ENCODE measurements around the gene PAQR6. TPM values are rescaled to one million over a fixed set of nuclear protein-coding genes. Genes with fewer than 3 reads are reported as not detected.
A peak's percentile ranks its signal among the peaks of the same experiment; 100 is the strongest.

Gene PAQR6
- total RNA-seq, 1 experiment from 2014 or later: 15.8 TPM

DNA sequence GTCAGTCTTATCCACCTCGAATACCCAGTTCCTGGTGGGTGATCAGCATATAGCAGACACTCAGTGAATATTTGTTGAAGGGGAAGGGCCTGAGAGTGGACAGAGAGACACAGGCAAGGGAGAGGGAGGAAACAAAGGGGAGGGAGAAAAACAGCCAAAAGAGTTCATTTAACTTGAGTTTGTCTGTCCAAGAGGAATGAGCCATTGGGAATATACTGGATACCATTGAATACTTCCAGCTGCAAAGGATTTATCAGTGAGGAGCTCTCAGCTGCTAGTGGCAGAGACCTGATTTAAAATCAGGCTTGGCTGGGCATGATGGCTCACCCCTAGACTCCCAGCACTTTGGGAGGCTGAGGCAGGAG lies 17.4 kb downstream of the PAQR6 start:
- no peak overlapping the region for H3K18ac ChIP-seq (ENCODE audit: insufficient read length, low read depth, low read length)
- H3K79me1 ChIP-seq (ENCODE audit: insufficient read depth, low read depth, low read length, poor library complexity, severe bottlenecking): no peaks in the 10 kb centered on the region
- H3K23ac ChIP-seq (ENCODE audit: insufficient read length, low read depth, low read length): no peak overlapping the region
- no CpG with 5 or more reads among the region's 1 CpG for WGBS (ENCODE audit: extremely low coverage, insufficient read length, low lambda C conversion rate)
- no peak overlapping the region for H2BK12ac ChIP-seq (ENCODE audit: insufficient read length, low read depth, low read length)
- H4K5ac ChIP-seq (ENCODE audit: insufficient read length, low read depth, low read length): no peak overlapping the region
- TF ChIP-seq, protein P1, sequence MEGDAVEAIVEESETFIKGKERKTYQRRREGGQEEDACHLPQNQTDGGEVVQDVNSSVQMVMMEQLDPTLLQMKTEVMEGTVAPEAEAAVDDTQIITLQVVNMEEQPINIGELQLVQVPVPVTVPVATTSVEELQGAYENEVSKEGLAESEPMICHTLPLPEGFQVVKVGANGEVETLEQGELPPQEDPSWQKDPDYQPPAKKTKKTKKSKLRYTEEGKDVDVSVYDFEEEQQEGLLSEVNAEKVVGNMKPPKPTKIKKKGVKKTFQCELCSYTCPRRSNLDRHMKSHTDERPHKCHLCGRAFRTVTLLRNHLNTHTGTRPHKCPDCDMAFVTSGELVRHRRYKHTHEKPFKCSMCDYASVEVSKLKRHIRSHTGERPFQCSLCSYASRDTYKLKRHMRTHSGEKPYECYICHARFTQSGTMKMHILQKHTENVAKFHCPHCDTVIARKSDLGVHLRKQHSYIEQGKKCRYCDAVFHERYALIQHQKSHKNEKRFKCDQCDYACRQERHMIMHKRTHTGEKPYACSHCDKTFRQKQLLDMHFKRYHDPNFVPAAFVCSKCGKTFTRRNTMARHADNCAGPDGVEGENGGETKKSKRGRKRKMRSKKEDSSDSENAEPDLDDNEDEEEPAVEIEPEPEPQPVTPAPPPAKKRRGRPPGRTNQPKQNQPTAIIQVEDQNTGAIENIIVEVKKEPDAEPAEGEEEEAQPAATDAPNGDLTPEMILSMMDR (conservative IDR thresholded peaks at IDR 0.05): no peak
- H2BK15ac ChIP-seq (ENCODE audit: low read depth, low read length): no peak overlapping the region
- H3K27me3 Mint-ChIP-seq (ENCODE audit: low read depth): no peaks in the 10 kb centered on the region
- no peak overlapping the region for H2BK120ac ChIP-seq (ENCODE audit: low read depth, low read length, poor library complexity, severe bottlenecking)
- no peak overlapping the region for H3K56ac ChIP-seq (ENCODE audit: insufficient read length, low read depth, low read length)
- no peaks in the 10 kb centered on the region for H3K9me3 Mint-ChIP-seq
- H3K4ac ChIP-seq (ENCODE audit: low read depth, low read length): no peak overlapping the region
- peaks cover 1 to 2% of the 10 kb centered on the region in 2 experiments for H3K4me1 Mint-ChIP-seq
- no peak overlapping the region for H3K27ac ChIP-seq (ENCODE audit: insufficient read length, low read depth, low read length)
- no peak overlapping the region for H2AFZ ChIP-seq (ENCODE audit: low read length)
- no peak overlapping the region for H3T11ph ChIP-seq (ENCODE audit: low read length)
- no peak for DNase-seq
- H3K27me3 ChIP-seq (ENCODE audit: insufficient read depth, low read length): no peaks in the 10 kb centered on the region; the same call in 1 of the 2 replicates
- H2BK5ac ChIP-seq (ENCODE audit: insufficient read length, low read length): no peak overlapping the region
- H3K4me3 Mint-ChIP-seq: peak overlapping the region in 1 of 2 experiments; percentile 23; a peak in 1 of 5 replicates
- peaks cover 20 to 56% (median 52%) of the 10 kb centered on the region in 3 experiments for H3K36me3 Mint-ChIP-seq (ENCODE audit: insufficient read depth in 1 of 3, low read depth in 3 of 3)
- no peak overlapping the region for H2BK20ac ChIP-seq (ENCODE audit: low read depth, low read length, poor library complexity, severe bottlenecking)
- H3K4me2 ChIP-seq (ENCODE audit: insufficient read depth, insufficient read length, low read length): no peak overlapping the region
- H2AK5ac ChIP-seq (ENCODE audit: insufficient read length, low read length): no peak overlapping the region
- no peaks in the 10 kb centered on the region for H3K79me2 ChIP-seq (ENCODE audit: insufficient read depth, low read length)
- no peaks in the 10 kb centered on the region for H3K9me3 ChIP-seq (ENCODE audit: control insufficient read depth, low read depth, low read length)
- H3K4me1 ChIP-seq (ENCODE audit: insufficient read depth, low read length): no peaks in the 10 kb centered on the region
- H4K20me1 ChIP-seq (ENCODE audit: control insufficient read depth, insufficient read depth, insufficient read length): no peaks in the 10 kb centered on the region
- no peak overlapping the region for H4K8ac ChIP-seq (replicated peaks; ENCODE audit: insufficient read length, low read depth, low read length)
- no peak overlapping the region for H4K91ac ChIP-seq (ENCODE audit: insufficient read length, low read depth, low read length)
- no peak overlapping the region for H3K14ac ChIP-seq (ENCODE audit: insufficient read depth, low read length)
- peak overlapping the region in 2 of 3 experiments; percentile 22 to 51; a peak in 3 of 7 replicates for H3K27ac Mint-ChIP-seq
- no peak overlapping the region for H3K9ac ChIP-seq (ENCODE audit: extremely low read depth, insufficient read length, low read length)
- no peaks in the 10 kb centered on the region for H3K23me2 ChIP-seq (ENCODE audit: insufficient read length, low read depth, low read length, poor library complexity, severe bottlenecking)
